BJ (cell line): ENCODE results near the gene DNER. TPM values are rescaled to one million over a fixed set of nuclear protein-coding genes. Genes with fewer than 3 reads are reported as not detected.
"Not testable (repeated sequence)": the region's sequence is repeated elsewhere in the genome, so short reads cannot be mapped to it uniquely, and the experiment has no call there.

ENCODE experiments used
- CTCF ChIA-PET: fragments of 350-600 bp; formaldehyde crosslinking; extraction: SDS; loops from one replicate; lab custom pipeline; 2021; ENCODE audit warnings: antibody characterized with exemption, inconsistent platforms; lab: Yijun Ruan, JAX
- POLR2A ChIA-PET: fragments of 300-600 bp; sonication (Branson Sonifier 250); formaldehyde crosslinking; extraction: SDS; loops from one replicate; lab custom pipeline; 2021; ENCODE audit warnings: antibody characterized with exemption; lab: Charles Lee
- DNase-seq: peaks from one replicate; pipeline ENCODE4 v3.0.0-alpha.2; 2011; ENCODE audit warnings: low read depth
- H3K27me3 ChIP-seq: 2 replicates; pipeline ENCODE4 v1.6.0; 2011; ENCODE audit warnings: low read length; ENCODE audit not compliant: control insufficient read depth, insufficient read depth
- H3K36me3 ChIP-seq: 2 replicates; pipeline ENCODE4 v1.5.1; 2011; ENCODE audit warnings: low read length; ENCODE audit not compliant: control insufficient read depth, insufficient read depth
- H3K4me3 ChIP-seq: 2 replicates; pipeline ENCODE4 v1.5.1; 2011; ENCODE audit warnings: low read depth, mild to moderate bottlenecking, control low read depth, low read length
- CTCF ChIP-seq: IDR thresholded peaks from 2 replicates; pipeline ENCODE4 v1.5.1; 2011; ENCODE audit warnings: low read depth, mild to moderate bottlenecking, control low read depth, inconsistent platforms, low read length, moderate library complexity; ENCODE audit not compliant: insufficient read depth
- polyA plus RNA-seq: library from polyadenylated mRNA; depleted of rRNA; stranded (reverse); fragments of >200 nt; gene quantifications from 2 replicates; pipeline ENCODE4 v1.2.3, GENCODE V29; 2011

DNER gene
- polyA plus RNA-seq, 1 experiment, result 0.02 TPM

- ChIA-PET POLR2A (no interaction called here), CTCF (no interaction called here)
- TF ChIP-seq CTCF, result no peak
- Histone ChIP-seq H3K27me3 (no peaks in the 10 kb centered on the region), H3K4me3 (no peak overlapping the region), H3K36me3 (no peaks in the 10 kb centered on the region)
- DNase-seq, result no peak
Measured at GRCh38 chr2:229376866-229377265, 337.5 kb downstream of the DNER start.

- no peak overlapping the region for H3K4me3 ChIP-seq
- no peak for TF ChIP-seq CTCF
Measured at GRCh38 chr2:229375251-229375650, 339.1 kb downstream of the DNER start.

GRCh38 chr2:229373311-229373710 is 341.0 kb downstream of the DNER start:
- DNase-seq, POLR2A ChIA-PET, CTCF ChIA-PET: not testable (repeated sequence)

More at GRCh38 chr2:229375251-229375650, 339.1 kb downstream of the DNER start:
- no peak for DNase-seq
- POLR2A ChIA-PET, result no interaction called here
- H3K27me3 ChIP-seq, result no peaks in the 10 kb centered on the region
- CTCF ChIA-PET, result no interaction called here
- H3K36me3 ChIP-seq, result no peaks in the 10 kb centered on the region

GRCh38 chr2:229372207-229372606 is 342.1 kb downstream of the DNER start:
- H3K27me3 ChIP-seq, result no peaks in the 10 kb centered on the region
- no peaks in the 10 kb centered on the region for H3K36me3 ChIP-seq
- no peak overlapping the region for H3K4me3 ChIP-seq
- POLR2A ChIA-PET, result no interaction called here
- CTCF ChIA-PET, result no interaction called here
- DNase-seq, result no peak
- no peak for TF ChIP-seq CTCF

More at GRCh38 chr2:229373311-229373710, 341.0 kb downstream of the DNER start:
- H3K36me3 ChIP-seq, H3K4me3 ChIP-seq, H3K27me3 ChIP-seq: not testable (repeated sequence)

- H3K4me3 ChIP-seq, result no peak overlapping the region
- TF ChIP-seq CTCF, result no peak
- H3K36me3 ChIP-seq, result no peaks in the 10 kb centered on the region
- no peaks in the 10 kb centered on the region for H3K27me3 ChIP-seq
- ChIA-PET POLR2A (no interaction called here), CTCF (interaction anchor here (0.6 kb wide), 1 partner anchor 1902 kb away, joined by 3 read pairs; no protein-coding TSS in a partner anchor)
- no peak for DNase-seq
Measured at GRCh38 chr2:229371086-229371485, 343.3 kb downstream of the DNER start.

GRCh38 chr2:229370509-229370908 is 343.8 kb downstream of the DNER start:
- no peak for DNase-seq
- Histone ChIP-seq H3K4me3 (no peak overlapping the region), H3K27me3 (no peaks in the 10 kb centered on the region), H3K36me3 (no peaks in the 10 kb centered on the region)
- POLR2A ChIA-PET, result no interaction called here
- TF ChIP-seq CTCF, result no peak
- CTCF ChIA-PET, result no interaction called here
